ENCODE data around the gene PXDN. TPM values are rescaled to one million over a fixed set of nuclear protein-coding genes. Genes with fewer than 3 reads are reported as not detected.
A peak's percentile ranks its signal among the peaks of the same experiment; 100 is the strongest.

Gene PXDN
- total RNA-seq, 1 donor from 2014 or later, result 576 TPM

DNA sequence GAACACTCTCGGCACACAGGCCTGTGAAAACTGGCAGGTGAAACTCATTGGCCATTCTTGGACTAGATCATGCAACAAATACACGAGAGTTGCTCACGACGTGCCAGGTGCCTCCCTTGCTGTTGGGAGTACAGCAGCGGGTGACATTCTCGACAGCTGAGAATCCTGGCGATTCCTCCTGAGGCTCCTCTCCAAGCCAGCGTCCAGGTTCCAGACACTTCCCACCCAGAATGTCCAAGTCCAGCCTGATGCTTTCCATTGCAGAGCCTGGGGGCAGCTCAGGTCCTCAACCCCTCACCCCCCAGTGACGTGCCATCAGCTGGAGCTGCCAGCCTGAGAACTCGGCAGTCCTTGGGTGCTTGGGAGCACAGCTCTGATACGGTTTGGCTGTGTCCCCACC, 124.2 kb downstream of the PXDN start:
- H3K4me3 Mint-ChIP-seq (ENCODE audit: unreplicated experiment), result no peak overlapping the region
- TF ChIP-seq, protein P1, sequence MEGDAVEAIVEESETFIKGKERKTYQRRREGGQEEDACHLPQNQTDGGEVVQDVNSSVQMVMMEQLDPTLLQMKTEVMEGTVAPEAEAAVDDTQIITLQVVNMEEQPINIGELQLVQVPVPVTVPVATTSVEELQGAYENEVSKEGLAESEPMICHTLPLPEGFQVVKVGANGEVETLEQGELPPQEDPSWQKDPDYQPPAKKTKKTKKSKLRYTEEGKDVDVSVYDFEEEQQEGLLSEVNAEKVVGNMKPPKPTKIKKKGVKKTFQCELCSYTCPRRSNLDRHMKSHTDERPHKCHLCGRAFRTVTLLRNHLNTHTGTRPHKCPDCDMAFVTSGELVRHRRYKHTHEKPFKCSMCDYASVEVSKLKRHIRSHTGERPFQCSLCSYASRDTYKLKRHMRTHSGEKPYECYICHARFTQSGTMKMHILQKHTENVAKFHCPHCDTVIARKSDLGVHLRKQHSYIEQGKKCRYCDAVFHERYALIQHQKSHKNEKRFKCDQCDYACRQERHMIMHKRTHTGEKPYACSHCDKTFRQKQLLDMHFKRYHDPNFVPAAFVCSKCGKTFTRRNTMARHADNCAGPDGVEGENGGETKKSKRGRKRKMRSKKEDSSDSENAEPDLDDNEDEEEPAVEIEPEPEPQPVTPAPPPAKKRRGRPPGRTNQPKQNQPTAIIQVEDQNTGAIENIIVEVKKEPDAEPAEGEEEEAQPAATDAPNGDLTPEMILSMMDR (IDR thresholded peaks at IDR 0.05), result no peak
- H3K27ac Mint-ChIP-seq (ENCODE audit: unreplicated experiment), result no peak overlapping the region
- no peaks in the 10 kb centered on the region for H3K27me3 Mint-ChIP-seq (ENCODE audit: low read depth)
- DNase-seq (ENCODE audit: low spot score), result peak; percentile 74
- H3K9me3 Mint-ChIP-seq (ENCODE audit: low read depth), result no peaks in the 10 kb centered on the region
- peaks cover 3% of the 10 kb centered on the region for H3K4me1 Mint-ChIP-seq (ENCODE audit: low read depth)
- H3K36me3 Mint-ChIP-seq (ENCODE audit: low read depth), result peaks cover 4% of the 10 kb centered on the region

DNA sequence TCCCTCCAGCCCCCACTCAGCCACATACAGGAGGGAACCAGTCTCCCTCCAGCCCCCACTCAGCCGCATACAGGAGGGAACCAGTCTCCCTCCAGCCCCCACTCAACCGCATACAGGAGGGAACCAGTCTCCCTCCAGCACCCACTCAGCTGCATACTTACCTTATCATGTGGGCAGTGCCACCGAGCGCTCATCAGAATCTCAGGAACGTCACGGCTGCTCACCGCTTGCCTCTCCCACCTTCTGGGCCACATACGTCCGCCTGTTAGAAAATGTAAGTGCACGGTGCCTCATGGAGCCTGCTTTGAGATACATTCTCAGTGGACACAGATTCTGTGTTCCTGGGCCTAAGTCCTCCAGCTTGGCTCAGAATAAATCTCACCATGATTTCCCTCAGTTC, 124.8 kb downstream of the PXDN start:
- H3K27ac Mint-ChIP-seq (ENCODE audit: unreplicated experiment), result no peak overlapping the region
- TF ChIP-seq, protein P1 (IDR thresholded peaks at IDR 0.05), result no peak
- H3K9me3 Mint-ChIP-seq (ENCODE audit: low read depth), result no peaks in the 10 kb centered on the region
- peaks cover 4% of the 10 kb centered on the region for H3K36me3 Mint-ChIP-seq (ENCODE audit: low read depth)
- H3K27me3 Mint-ChIP-seq (ENCODE audit: low read depth), result no peaks in the 10 kb centered on the region
- no peak overlapping the region for H3K4me3 Mint-ChIP-seq (ENCODE audit: unreplicated experiment)
- H3K4me1 Mint-ChIP-seq (ENCODE audit: low read depth), result peaks cover 1% of the 10 kb centered on the region
- DNase-seq (ENCODE audit: low spot score), result peak; percentile 14

DNA sequence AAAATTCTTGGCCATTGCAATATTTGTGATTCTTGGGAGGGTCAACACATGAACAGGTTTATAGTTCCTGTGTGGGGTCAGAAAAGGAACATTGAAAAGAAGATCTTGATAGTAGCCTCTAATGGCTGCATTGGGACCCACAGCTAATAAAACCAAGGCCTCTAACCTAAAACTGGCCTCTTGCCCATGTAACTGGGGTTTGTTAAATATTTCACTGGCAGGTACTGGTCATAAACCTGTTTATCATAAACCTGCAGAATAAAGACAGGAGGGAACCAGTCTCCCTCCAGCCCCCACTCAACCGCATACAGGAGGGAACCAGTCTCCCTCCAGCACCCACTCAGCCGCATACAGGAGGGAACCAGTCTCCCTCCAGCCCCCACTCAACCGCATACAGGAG, 125.3 kb downstream of the PXDN start:
- no peak for DNase-seq (ENCODE audit: low spot score)
- no peaks in the 10 kb centered on the region for H3K9me3 Mint-ChIP-seq (ENCODE audit: low read depth)
- H3K4me1 Mint-ChIP-seq (ENCODE audit: low read depth), result peaks cover 5% of the 10 kb centered on the region
- no peak overlapping the region for H3K4me3 Mint-ChIP-seq (ENCODE audit: unreplicated experiment)
- no peaks in the 10 kb centered on the region for H3K27me3 Mint-ChIP-seq (ENCODE audit: low read depth)
- H3K36me3 Mint-ChIP-seq (ENCODE audit: low read depth), result peaks cover 4% of the 10 kb centered on the region
- no peak overlapping the region for H3K27ac Mint-ChIP-seq (ENCODE audit: unreplicated experiment)
- TF ChIP-seq, protein P1 (IDR thresholded peaks at IDR 0.05), result no peak

DNA sequence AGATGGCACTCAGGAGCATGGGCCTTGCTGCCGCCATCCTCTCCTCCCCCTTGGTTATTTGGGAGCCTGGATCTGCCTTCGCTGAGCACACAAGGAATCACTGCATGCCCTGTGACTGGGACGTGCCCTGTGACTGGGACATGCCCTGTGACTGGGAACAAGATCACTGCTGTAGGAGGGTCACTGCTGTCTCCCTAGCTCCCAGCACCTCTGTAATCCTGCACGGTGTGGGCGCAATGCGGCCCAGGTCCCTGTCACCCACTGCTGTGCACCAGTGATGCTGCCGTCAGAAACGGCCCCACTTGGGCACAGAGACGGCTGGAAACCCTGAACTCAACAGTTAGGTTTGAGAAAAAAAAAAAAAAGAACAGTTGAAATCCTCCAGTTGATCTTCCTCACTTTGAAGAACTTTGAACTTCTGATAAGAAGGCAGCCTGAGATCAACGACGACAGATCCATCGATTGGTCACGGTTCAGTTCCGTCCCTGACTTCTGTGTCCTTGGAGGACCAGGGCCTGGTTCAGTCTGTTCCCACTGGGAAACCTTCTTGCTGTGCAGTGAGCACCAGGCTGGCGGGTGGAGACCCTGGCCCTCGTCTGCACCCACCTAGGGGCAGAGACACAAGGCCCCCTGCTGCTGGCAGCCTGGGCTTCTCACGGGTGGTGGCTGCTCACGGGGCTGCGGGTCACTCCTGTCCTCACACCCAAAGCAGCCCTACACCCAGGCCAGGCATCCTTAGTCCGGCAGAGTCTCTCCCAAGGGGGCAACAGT, 125.9 kb downstream of the PXDN start:
- H3K4me1 Mint-ChIP-seq (ENCODE audit: low read depth), result peaks cover 11% of the 10 kb centered on the region
- H3K9me3 Mint-ChIP-seq (ENCODE audit: low read depth), result no peaks in the 10 kb centered on the region
- H3K27ac Mint-ChIP-seq (ENCODE audit: unreplicated experiment), result no peak overlapping the region

DNA sequence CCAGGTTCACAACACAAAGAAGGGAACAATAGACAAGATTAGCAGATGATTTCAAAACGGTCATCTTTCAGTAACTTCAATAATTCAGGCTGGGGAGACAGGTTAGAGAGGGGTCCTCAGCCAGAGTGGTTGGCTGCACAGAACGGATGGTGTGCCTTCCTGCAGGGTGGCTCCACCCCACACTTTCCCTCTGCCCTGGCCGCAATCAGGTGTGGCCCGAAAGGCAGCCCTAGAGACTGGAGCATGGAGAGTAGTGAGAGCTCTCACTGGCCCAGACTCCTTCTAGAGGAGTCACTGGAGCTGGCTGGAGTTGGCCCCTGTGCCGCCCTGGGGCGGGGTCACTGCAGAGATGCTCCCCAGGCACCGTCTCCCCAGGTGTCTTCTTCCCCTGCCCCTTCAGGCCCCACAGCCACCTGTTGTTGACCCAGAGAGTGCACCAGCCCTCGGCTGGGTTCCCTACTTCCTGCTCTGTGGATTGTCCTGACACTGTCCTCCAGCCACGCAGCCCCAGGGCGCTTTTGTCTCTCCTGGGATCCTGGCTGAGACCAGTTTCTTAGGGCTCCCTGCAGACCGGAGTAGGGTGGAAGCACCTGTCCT, 126.8 kb downstream of the PXDN start:
- H3K27ac Mint-ChIP-seq (ENCODE audit: unreplicated experiment), result no peak overlapping the region
- H3K27me3 Mint-ChIP-seq (ENCODE audit: low read depth), result no peaks in the 10 kb centered on the region
- H3K4me3 Mint-ChIP-seq (ENCODE audit: unreplicated experiment), result no peak overlapping the region
- H3K36me3 Mint-ChIP-seq (ENCODE audit: low read depth), result peaks cover 5% of the 10 kb centered on the region
- peaks cover 15% of the 10 kb centered on the region for H3K4me1 Mint-ChIP-seq (ENCODE audit: low read depth)
- H3K9me3 Mint-ChIP-seq (ENCODE audit: low read depth), result no peaks in the 10 kb centered on the region
- TF ChIP-seq, protein P1 (IDR thresholded peaks at IDR 0.05), result no peak
- peak; percentile 87 for DNase-seq (ENCODE audit: low spot score)

More for the DNA sequence above, 125.9 kb downstream of the PXDN start:
- TF ChIP-seq, protein P1 (IDR thresholded peaks at IDR 0.05), result no peak
- no peaks in the 10 kb centered on the region for H3K27me3 Mint-ChIP-seq (ENCODE audit: low read depth)
- no peak overlapping the region for H3K4me3 Mint-ChIP-seq (ENCODE audit: unreplicated experiment)
- peaks cover 4% of the 10 kb centered on the region for H3K36me3 Mint-ChIP-seq (ENCODE audit: low read depth)
- peak; percentile 78 for DNase-seq (ENCODE audit: low spot score)

Measured in chondrocyte (in vitro differentiated cells).